ENCODE results near the gene HLA-DMB.

DNA sequence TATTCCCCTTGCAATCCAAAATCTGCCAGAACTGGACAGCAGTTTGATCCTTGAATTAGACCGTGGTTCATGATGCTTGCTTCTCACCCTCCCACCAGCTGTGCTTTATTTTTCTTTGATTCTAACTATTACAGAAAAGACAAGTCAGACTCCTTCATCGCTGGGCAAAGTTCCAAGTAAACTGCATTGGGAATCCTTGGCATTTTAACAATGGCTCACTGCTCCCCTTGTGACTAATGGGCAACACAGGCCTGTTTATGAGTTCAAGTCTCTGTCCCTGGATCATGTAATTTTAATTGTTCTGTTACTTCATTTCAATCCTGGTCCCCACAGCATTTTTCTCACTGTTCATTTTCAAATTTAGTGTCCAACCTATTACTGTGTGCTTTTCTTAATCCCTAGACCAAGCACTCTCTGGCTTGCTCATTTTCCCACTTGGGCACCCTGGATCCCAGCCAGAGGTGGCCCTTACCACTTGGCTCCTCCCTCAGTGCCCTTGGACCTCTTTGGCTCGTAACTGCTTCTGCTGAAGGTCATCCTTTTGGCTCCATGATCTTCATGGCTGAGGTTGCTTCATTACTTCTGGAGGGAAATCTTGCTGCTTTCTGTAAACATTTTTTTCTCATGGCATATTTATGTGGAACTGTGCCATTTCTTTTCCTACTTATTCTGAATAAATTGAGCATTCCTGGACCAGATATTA lies 54.0 kb downstream of the HLA-DMB start:
- TF ChIP-seq EZH2 (IDR thresholded peaks at IDR 0.05; ENCODE audit: low read length, missing control alignments): no peak
- TF ChIP-seq, protein P1, sequence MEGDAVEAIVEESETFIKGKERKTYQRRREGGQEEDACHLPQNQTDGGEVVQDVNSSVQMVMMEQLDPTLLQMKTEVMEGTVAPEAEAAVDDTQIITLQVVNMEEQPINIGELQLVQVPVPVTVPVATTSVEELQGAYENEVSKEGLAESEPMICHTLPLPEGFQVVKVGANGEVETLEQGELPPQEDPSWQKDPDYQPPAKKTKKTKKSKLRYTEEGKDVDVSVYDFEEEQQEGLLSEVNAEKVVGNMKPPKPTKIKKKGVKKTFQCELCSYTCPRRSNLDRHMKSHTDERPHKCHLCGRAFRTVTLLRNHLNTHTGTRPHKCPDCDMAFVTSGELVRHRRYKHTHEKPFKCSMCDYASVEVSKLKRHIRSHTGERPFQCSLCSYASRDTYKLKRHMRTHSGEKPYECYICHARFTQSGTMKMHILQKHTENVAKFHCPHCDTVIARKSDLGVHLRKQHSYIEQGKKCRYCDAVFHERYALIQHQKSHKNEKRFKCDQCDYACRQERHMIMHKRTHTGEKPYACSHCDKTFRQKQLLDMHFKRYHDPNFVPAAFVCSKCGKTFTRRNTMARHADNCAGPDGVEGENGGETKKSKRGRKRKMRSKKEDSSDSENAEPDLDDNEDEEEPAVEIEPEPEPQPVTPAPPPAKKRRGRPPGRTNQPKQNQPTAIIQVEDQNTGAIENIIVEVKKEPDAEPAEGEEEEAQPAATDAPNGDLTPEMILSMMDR (conservative IDR thresholded peaks at IDR 0.05 in 1 of 2, IDR thresholded peaks at IDR 0.05 in 1 of 2; ENCODE audit: low read depth in 1 of 2, low read length in 2 of 2): no peak

Measured in fibroblast of lung (primary cell).